ENCODE measurements around the gene WBP1. TPM values are rescaled to one million over a fixed set of nuclear protein-coding genes. Genes with fewer than 3 reads are reported as not detected.
"Not testable (repeated sequence)": the region's sequence is repeated elsewhere in the genome, so short reads cannot be mapped to it uniquely, and the experiment has no call there.

The WBP1 gene
- total RNA-seq, 1 experiment from 2014 or later = 45.7 TPM

DNA sequence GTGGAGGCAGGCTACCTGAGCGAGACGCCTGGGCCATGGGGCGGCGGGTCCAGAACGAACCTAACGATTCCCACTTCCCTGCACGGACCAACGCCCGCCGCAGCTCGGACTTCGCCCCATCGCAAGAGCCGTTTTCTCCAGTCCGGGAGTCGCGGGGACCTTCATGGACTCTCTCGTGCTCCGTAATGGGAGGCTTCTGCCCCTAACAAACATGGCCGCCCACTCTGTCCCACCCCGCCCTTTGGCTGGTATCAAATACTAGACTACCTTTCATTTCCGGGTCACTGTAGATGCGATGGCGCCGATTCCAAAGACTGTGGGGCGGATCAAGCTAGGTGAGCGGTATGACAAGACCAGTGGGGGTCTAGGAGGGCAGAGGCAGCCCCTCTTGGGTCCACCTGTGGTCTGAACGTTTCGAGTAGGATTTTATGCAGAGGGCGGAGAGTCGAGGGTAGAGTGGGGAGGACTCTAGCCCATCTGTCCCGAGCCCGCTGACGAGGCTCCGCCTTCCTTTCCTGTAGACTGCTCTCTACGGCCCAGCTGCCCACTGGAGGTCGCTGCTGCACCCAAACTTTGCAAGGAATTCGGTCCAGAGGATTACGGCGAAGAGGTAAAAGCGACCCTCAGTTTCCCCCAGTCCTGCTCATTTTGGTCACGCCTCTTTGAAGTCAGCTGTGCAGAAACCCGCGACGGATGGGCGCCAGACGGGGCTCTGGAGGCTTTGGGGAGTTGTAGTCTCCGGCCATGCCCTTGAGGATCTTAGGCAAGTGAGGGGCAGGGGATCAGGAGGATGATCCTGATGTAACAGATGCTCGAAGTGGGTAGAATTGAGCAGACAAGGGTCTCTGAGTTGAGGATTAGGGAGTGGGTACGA lies 24.8 kb downstream of the WBP1 start, which contains the start of the genes CCDC142 and TTC31:
CCDC142 (minus strand) TSS at position 198 of the 874 bp plus-strand sequence; CDS start at position 37, 161 bp downstream.
TTC31 (plus strand) TSS at position 281 of the 874 bp plus-strand sequence; CDS start at position 296, 15 bp downstream.
- Mint-ChIP-seq H3K27ac (ENCODE audit: low read depth, unreplicated experiment) (peak within 1 kb of the TSS; percentile 89), H3K36me3 (ENCODE audit: insufficient read depth, unreplicated experiment) (peaks cover 13% of the 10 kb centered on the region), H3K9me3 (ENCODE audit: unreplicated experiment) (no peaks in the 10 kb centered on the region), H3K4me1 (ENCODE audit: insufficient read depth, unreplicated experiment) (peaks cover 20% of the 10 kb centered on the region), H3K4me3 (ENCODE audit: unreplicated experiment) (peak within 1 kb of the TSS; percentile 85), H3K27me3 (ENCODE audit: insufficient read depth, unreplicated experiment) (no peaks in the 10 kb centered on the region)
- ChIA-PET CTCF (interaction anchor here (0.6 to 5.9 kb wide), 31 partner anchors 8 to 444 kb away, joined by 3 to 179 read pairs (median 5); partner anchors contain the start of genes AUP1, DQX1, HTRA2 and INO80B), POLR2A (interaction anchor here (0.6 to 5.0 kb wide), 20 partner anchors 9 to 275 kb away, joined by 3 to 102 read pairs (median 4); partner anchors contain the start of genes AUP1, DQX1, HTRA2 and INO80B)
- intact Hi-C loops (cut with micrococcal nuclease) = loop anchor here (1.0 kb wide), 2 partner anchors 49 to 104 kb away; no protein-coding TSS in a partner anchor
- TF ChIP-seq, protein P1, sequence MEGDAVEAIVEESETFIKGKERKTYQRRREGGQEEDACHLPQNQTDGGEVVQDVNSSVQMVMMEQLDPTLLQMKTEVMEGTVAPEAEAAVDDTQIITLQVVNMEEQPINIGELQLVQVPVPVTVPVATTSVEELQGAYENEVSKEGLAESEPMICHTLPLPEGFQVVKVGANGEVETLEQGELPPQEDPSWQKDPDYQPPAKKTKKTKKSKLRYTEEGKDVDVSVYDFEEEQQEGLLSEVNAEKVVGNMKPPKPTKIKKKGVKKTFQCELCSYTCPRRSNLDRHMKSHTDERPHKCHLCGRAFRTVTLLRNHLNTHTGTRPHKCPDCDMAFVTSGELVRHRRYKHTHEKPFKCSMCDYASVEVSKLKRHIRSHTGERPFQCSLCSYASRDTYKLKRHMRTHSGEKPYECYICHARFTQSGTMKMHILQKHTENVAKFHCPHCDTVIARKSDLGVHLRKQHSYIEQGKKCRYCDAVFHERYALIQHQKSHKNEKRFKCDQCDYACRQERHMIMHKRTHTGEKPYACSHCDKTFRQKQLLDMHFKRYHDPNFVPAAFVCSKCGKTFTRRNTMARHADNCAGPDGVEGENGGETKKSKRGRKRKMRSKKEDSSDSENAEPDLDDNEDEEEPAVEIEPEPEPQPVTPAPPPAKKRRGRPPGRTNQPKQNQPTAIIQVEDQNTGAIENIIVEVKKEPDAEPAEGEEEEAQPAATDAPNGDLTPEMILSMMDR (IDR thresholded peaks at IDR 0.05; ENCODE audit: unreplicated experiment) = peak; percentile 81
- BruUV-seq (replicated peaks) = TSS peak; percentile 78
- DNase-seq (ENCODE audit: unreplicated experiment) = peak; percentile 97

DNA sequence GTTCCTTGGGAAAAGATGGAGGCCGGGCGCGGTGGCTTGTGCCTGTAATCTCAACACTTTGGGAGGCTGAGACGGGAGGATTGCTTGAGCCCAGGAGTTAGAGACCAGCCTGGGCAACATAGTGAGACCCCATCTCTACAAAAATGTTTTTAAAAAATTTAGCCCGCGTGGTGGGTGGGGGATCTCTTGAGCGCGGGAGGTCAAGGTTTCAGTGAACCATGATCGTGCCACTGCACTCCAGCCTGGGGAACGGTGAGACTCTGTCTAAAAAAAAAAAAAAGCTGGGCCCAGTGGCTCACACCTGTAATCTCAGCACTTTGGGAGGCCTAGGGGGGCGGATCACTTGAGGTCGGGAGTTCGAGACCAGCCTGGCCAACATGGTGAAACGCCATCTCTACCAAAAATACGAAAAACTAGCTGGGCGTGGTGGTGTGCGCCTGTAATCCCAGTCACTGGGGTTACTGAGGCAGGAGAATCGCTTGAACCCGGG lies 25.5 kb downstream of the WBP1 start:
- not testable (repeated sequence) for DNase-seq (ENCODE audit: unreplicated experiment); BruUV-seq (replicated peaks); H3K9me3 Mint-ChIP-seq (ENCODE audit: unreplicated experiment); H3K27me3 Mint-ChIP-seq (ENCODE audit: insufficient read depth, unreplicated experiment)
- POLR2A ChIA-PET = interaction anchor here (0.8 to 5.0 kb wide), 8 partner anchors 10 to 105 kb away, joined by 3 to 102 read pairs (median 40); partner anchors contain the start of genes AUP1, HTRA2, INO80B and MOGS
- CTCF ChIA-PET = interaction anchor here (0.6 to 5.9 kb wide), 26 partner anchors 8 to 443 kb away, joined by 3 to 179 read pairs (median 5); partner anchors contain the start of genes AUP1, DQX1, HTRA2 and INO80B
- H3K4me3 Mint-ChIP-seq (ENCODE audit: unreplicated experiment) = peak overlapping the region; percentile 85
- peaks cover 20% of the 10 kb centered on the region for H3K4me1 Mint-ChIP-seq (ENCODE audit: insufficient read depth, unreplicated experiment)
- H3K27ac Mint-ChIP-seq (ENCODE audit: low read depth, unreplicated experiment) = peak overlapping the region; percentile 89
- H3K36me3 Mint-ChIP-seq (ENCODE audit: insufficient read depth, unreplicated experiment) = peaks cover 13% of the 10 kb centered on the region
- intact Hi-C loops (cut with micrococcal nuclease) = loop anchor here (1.0 kb wide), 2 partner anchors 49 to 104 kb away; no protein-coding TSS in a partner anchor

DNA sequence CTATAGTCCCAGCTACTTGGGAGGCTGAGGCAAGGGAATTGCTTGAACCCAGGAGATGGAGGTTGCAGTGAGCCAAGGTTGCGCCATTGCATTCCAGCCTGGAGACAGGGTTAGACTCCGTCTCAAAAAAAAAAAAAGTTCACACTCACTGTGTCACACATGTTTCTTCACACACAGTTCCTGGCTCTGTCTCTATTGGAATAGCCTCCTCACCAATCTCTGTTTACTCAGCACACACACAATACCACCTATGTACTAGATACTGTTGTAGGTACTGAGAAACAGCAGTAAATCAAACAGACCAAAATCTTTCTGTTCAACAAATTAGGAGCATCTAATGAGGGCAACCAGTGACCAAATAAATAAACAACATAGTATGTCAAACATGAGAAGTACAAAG lies 27.9 kb downstream of the WBP1 start:
- no peak overlapping the region for H3K4me3 Mint-ChIP-seq (ENCODE audit: unreplicated experiment)
- no TSS peak for BruUV-seq (replicated peaks)
- no peaks in the 10 kb centered on the region for H3K9me3 Mint-ChIP-seq (ENCODE audit: unreplicated experiment)
- ChIA-PET POLR2A (no interaction called here), CTCF (interaction anchor here (0.7 to 1.2 kb wide), 2 partner anchors 102 to 106 kb away, joined by 3 to 5 read pairs; no protein-coding TSS in a partner anchor)
- H3K36me3 Mint-ChIP-seq (ENCODE audit: insufficient read depth, unreplicated experiment) = peaks cover 17% of the 10 kb centered on the region
- H3K27me3 Mint-ChIP-seq (ENCODE audit: insufficient read depth, unreplicated experiment) = no peaks in the 10 kb centered on the region
- H3K4me1 Mint-ChIP-seq (ENCODE audit: insufficient read depth, unreplicated experiment) = peaks cover 14% of the 10 kb centered on the region
- no peak for DNase-seq (ENCODE audit: unreplicated experiment)
- TF ChIP-seq, protein P1 (IDR thresholded peaks at IDR 0.05; ENCODE audit: unreplicated experiment) = no peak
- no peak overlapping the region for H3K27ac Mint-ChIP-seq (ENCODE audit: low read depth, unreplicated experiment)
- intact Hi-C loops (cut with micrococcal nuclease) = no loop called here

DNA sequence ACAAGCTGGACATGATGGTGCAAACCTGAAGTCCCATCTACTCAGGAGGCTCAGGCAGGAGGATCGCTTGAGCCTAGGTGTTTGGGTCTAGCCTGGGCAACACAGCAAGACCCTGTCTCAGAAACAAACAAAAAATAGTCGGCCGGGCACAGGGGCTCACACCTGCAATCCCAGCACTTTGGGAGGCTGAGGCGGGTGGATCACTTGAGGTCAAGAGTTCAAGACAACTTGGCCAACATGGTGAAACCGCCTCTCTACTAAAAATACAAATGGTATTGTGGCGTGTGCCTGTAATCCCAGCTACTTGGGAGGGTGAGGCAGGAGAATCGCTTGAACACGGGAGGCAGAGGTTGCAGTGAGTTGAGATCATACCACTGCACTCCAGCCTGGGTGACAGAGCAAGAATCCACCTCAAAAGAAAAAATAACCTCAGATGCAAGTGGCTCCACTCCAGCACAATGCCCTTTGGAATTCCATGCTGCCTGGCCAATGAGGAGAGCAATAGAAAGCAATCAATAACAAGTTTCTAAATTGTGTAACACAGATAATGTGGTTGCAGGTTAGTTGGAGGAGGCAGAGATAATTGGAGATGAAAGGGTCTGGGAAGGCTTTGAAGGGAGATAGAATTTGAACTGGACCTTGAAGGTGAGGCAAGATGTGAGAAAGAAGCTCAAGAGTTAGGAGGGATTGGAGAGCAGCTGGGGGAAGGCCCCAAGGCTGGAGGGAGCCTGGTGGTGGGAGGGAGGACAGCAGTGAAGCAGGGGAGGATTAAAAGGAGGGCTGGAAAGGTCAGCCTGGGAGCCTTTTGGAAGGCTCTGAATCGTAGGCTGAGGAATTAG lies 30.6 kb downstream of the WBP1 start:
- CTCF ChIA-PET = interaction anchor here (1.0 to 1.2 kb wide), 4 partner anchors 18 to 99 kb away, joined by 3 to 4 read pairs (median 4); no protein-coding TSS in a partner anchor
- TF ChIP-seq, protein P1 (IDR thresholded peaks at IDR 0.05; ENCODE audit: unreplicated experiment) = no peak
- intact Hi-C loops (cut with micrococcal nuclease) = no loop called here
- no peaks in the 10 kb centered on the region for H3K27me3 Mint-ChIP-seq (ENCODE audit: insufficient read depth, unreplicated experiment)
- no peak overlapping the region for H3K4me3 Mint-ChIP-seq (ENCODE audit: unreplicated experiment)
- peaks cover 18% of the 10 kb centered on the region for H3K36me3 Mint-ChIP-seq (ENCODE audit: insufficient read depth, unreplicated experiment)
- H3K4me1 Mint-ChIP-seq (ENCODE audit: insufficient read depth, unreplicated experiment) = peaks cover 5% of the 10 kb centered on the region
- no TSS peak for BruUV-seq (replicated peaks)
- no peak for DNase-seq (ENCODE audit: unreplicated experiment)
- POLR2A ChIA-PET = interaction anchor here (0.6 to 1.4 kb wide), 4 partner anchors 42 to 98 kb away, joined by 3 to 5 read pairs (median 3); no protein-coding TSS in a partner anchor
- H3K9me3 Mint-ChIP-seq (ENCODE audit: unreplicated experiment) = no peaks in the 10 kb centered on the region
- H3K27ac Mint-ChIP-seq (ENCODE audit: low read depth, unreplicated experiment) = no peak overlapping the region
